HG02642 (cell line): ENCODE measurements around the gene WDR26.

Source experiments
- ATAC-seq: cut with Tn5 transposase; IDR thresholded peaks from one replicate; pipeline ENCODE4 v1.9.1; 2021; ENCODE audit warnings: mild to moderate bottlenecking; ENCODE audit not compliant: unreplicated experiment, poor library complexity

WDR26 gene

DNA sequence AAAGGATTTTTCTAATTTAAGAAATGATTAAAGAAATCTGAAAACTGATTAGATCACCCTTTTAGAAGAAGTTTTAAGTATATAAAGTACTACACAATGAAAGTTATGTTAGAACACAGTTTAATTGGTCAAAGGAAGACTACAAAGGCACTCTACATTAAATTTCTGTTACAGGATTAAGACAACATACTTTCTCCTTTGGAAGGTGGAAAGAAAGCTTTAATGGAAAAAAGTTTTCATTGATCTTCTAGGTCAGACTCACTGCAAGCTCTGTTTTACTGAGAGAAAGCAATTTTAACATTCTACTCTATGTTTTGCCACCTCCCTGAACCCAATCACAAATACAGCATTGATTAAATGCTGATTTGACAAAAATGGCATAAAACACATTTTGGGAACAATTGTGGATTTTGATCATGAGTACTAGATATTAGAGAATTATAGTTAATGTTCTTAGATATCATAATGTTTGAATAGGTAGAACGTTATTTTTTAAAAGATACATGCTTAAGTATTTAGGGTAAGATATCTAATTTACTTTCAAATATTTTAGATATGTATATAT lies 32.0 kb downstream of the WDR26 start:
- no peak for ATAC-seq

GRCh38 chr1:224399887-224400286 lies 34.7 kb downstream of the WDR26 start:
- ATAC-seq = no peak

GRCh38 chr1:224393294-224393693 lies 41.3 kb downstream of the WDR26 start:
- ATAC-seq = no peak

DNA sequence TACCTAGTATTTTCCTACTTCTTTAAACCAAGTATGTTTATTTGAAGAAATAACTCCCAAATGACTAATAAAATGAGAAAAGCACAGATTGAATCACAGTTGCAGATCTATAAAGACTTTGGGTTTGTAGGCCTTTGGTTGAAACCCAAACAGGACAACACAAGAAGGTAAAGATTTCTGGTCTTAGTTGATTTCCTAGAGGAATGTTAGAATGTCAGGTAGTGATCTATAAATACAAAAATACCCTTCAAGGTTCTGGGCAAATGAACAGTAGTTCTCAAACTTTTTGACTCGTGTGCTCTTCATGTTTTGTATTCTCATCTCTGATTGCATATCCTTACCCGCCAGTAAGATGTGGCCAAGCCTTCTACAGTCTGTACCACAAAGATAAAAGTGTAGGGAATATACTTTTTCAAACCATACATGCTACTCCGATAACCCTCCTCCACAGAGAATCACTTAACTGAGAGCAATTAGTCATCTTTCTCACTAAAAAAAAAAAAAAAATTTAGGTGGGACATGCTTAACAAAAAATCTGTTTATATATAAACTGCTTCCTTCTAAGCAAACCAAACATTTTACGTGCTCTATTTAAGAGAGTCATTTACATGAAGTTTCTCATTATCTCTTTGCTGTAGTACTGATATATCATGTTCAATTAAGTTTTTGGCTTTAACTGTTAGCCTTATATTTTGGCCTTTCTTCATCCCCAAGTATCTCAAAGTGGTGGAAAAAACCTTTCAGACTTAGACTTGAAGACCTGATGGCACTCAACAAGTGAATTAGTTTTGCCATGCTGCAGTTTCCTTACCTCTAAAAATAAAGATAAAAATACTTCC lies 42.0 kb downstream of the WDR26 start:
- no peak for ATAC-seq

DNA sequence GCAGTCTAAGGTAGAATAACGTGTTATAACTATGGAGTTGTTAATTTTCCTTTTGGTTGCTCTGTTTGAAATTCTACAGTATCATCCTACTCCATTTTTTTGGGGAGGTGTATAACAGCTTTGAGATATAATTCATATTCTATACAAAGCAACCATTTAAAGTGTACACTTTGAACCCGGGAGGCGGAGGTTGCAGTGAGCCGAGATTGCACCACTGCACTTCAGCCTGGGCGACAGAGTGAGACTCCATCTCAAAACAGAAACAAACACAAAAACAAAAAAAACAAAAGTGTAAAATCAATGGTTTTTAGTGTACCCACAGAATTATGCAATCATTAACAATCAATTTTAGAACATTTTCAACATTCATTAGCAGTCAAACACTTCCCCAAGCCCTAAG lies 44.1 kb downstream of the WDR26 start:
- no peak for ATAC-seq

- no peak for ATAC-seq
Observed at GRCh38 chr1:224387943-224388342, 46.7 kb downstream of the WDR26 start.

- no peak for ATAC-seq
Observed at GRCh38 chr1:224387302-224387912, 47.2 kb downstream of the WDR26 start.

DNA sequence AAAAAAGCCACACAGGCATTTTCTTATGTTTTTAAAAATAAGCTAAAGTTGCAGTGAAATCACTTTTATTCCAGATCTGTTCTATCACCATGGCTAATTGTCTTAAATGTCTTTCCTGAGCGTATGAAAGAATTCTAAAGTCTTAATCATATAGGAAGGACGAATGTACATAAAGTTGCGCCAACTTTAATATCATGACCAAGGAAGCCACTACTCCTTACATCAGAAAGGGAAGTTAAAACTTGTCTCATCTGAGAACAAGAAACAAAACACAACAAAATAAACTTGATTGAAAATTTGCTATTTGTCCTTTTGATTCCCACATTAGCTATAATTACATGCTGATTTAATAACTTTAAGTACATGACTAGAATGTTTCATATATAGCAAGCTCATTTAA lies 51.4 kb downstream of the WDR26 start:
- no peak for ATAC-seq

GRCh38 chr1:224381880-224382548 lies 52.6 kb downstream of the WDR26 start:
- ATAC-seq = no peak

- ATAC-seq = peak; percentile 74
Observed at GRCh38 chr1:224380003-224380402, 54.6 kb downstream of the WDR26 start.

- no peak for ATAC-seq
Observed at GRCh38 chr1:224378855-224379631, 55.6 kb downstream of the WDR26 start.

DNA sequence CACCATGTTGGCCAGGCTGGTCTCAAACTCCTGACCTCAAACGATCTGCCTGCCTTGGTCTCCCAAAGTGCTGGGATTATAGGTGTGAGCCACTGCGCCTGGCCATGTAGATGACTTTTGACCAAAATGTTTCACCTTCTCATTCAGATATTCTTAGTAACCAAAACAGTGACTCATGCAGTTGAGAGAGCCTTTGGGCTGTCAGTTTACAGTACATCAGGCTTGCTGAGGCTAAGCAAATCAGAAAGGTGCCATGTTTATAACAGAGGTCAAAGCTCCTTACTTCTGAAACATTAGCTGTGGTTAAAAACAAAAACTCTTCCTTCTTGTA lies 57.0 kb downstream of the WDR26 start:
- ATAC-seq = peak; percentile 45

- ATAC-seq = no peak
Observed at GRCh38 chr1:224375059-224375458, 59.5 kb downstream of the WDR26 start.

DNA sequence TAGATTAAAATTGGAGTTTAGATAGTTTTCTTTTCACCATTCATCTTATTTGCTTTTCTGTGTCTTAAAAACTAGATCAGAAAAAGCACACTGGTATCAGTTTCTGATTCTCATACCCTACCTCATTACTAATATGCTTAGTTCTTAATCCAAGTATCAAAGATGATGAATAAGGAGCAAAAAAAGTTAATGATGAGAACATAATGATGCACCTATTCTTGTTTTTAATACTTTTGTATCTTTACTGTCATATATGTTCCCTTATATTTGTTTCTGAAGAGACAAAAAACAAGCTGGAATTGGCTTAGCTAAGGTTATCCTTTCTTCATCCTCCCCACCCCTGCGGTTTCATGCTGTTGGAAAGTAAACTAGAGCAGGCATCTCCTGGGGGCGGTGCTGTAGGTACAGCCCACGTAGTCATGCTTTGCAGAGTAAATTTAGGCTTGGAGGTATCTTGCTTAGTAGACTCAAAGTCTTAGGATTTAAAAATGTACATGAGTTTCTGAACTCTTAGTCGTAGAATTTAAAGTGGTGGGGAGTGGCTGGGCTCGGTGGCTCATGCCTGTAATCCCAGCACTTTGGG lies 61.5 kb downstream of the WDR26 start:
- ATAC-seq = no peak

- peak; percentile 73 for ATAC-seq
Observed at GRCh38 chr1:224368409-224368808, 66.2 kb downstream of the WDR26 start.

- ATAC-seq = no peak
Observed at GRCh38 chr1:224359207-224359606, 75.4 kb downstream of the WDR26 start.

- no peak for ATAC-seq
Observed at GRCh38 chr1:224358237-224358636, 76.4 kb downstream of the WDR26 start.

GRCh38 chr1:224357626-224358124 lies 76.9 kb downstream of the WDR26 start:
- ATAC-seq = no peak

DNA sequence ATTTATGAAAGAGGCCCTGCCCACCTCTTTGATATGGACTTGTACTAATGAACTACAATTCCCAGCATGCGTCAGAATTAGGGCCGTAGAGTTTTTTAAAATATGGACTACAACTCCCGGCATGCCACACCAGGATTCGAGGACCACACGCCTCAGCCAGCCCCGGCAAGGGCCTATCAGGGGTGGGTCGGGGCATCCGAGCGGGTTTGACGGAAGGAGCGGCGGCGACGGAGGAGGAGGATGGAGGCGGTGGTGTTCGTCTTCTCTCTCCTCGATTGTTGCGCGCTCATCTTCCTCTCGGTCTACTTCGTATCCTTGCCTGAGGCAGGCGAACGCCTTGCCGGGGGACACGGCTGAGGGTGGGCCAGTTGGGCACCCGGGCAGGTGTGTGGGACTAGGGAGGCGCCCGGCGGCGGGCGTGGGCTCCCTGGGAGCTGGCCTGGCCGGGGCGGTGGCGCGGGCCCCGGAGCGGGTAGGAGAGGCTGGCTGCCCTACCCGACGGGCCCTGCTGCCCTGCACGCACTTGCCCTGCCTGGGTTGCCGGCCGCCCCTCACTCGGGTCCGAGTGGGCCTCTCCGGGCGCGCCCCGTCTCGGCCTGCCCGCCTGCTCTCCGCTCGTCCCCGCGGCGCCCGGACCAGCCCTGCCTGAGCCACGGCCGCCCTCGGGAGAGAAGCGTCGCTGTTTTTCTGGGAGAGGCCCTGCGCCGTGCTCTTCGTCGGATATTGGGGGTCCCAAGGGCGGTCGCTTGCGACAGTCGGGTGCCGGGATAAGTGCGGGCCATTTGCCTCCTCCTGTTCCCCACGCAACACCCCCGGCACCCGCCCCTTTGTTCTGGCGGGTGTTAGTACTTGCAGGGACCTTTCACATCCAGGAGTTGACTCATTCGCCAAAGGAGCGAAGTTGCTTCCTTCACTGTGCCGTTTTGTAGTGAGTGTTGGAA lies 77.6 kb downstream of the WDR26 start, which contains the start of gene CNIH4:
CNIH4 (plus strand) TSS at position 195 of the 941 bp plus-strand sequence; CDS start at position 241, 46 bp downstream.
- peak; percentile 99 for ATAC-seq
